ENCODE data around the gene FUT9.
"Not testable (repeated sequence)": the region's sequence is repeated elsewhere in the genome, so short reads cannot be mapped to it uniquely, and the experiment has no call there.

The FUT9 gene

DNA sequence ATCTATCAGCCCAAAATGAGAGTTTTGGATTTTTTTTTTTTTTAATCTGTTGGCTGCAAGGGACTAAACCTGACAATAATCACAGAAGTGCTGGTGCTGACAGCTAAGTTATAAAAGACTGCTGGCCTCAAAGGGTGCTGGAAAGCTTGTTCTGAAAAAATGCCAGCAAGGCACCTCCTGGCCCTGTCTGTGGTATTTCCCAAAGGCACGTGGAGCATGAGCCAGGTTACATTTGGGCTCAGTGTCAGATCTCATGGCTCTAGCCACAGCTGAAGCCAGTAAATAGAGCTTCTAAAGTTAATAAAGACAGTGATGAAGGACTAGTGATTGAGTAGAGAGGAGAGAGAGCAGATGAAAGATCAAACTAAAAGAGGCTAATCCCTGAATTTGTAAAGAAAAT lies 178.9 kb downstream of the FUT9 start:
- FAIRE-seq: no peak

DNA sequence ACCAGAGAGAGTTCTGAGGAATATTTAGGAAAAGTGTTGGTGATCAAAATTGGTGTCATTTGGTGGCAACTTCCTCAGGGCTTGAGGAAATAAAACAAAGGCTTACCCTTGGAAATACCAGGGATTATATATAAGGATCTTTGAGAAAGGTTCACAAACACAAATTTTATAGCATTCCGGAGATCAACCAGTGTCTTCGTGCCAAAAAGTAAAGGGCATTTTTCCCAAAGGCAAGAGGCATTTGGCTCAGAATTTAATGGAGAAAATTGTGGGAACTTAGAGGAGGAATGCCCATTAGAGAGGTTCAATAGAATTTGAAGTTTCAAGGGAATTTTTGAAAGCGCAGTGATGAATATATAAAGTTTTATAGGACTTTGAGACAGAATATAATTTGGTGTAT lies 179.5 kb downstream of the FUT9 start:
- no peak for FAIRE-seq

DNA sequence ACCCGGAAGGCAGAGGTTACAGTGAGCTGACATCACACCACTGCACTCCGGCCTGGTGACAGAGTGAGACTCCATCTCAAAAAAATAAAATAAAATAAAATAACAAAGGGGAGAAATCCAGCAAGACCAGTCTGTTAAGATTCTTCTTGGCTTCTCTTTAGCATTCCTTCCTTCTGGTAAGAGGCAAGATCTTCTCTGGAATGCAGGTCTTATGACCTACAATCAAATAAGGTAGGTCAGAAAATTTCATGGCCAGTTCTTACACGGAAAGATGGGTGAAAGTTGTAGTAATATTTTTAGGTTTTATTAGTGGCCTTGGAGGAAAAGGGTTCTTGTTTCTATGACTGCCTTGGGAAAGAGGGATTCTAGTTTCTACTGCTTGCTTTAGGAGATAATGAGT lies 180.9 kb downstream of the FUT9 start:
- no peak for FAIRE-seq

DNA sequence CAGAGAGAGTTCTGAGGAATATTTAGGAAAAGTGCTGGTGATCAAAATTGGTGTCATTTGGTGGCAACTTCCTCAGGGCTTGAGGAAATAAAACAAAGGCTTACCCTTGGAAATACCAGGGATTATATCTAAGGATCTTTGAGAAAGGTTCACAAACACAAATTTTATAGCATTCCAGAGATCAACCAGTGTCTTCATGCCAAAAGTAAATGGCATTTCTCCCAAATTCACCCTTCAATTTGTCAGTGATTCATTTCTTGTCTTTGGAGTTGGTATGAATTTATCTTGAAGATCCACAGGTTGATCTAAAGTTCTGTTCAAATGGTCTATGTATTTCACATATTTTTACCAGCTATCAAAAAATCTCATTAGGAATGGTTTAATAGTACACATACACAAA lies 181.5 kb downstream of the FUT9 start:
- no peak for FAIRE-seq

DNA sequence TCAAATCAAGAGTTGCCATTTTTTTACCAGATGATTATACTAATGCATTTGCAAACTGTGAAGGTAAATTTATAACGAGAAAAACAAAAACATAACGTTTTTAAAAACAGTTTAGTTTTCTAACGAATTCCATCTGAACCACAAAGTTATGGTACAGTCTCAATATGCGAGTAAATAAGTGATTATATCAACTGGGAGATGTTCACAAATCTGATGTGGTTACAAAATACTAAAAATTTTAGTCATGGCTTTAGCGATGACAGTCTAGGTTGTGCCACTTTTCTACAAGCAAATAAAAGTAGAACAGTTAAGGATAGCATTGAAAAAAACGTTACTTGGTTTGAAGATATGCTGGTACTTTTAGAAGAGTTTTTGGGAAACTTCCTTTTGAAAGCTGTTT lies 186.8 kb downstream of the FUT9 start:
- FAIRE-seq: no peak

DNA sequence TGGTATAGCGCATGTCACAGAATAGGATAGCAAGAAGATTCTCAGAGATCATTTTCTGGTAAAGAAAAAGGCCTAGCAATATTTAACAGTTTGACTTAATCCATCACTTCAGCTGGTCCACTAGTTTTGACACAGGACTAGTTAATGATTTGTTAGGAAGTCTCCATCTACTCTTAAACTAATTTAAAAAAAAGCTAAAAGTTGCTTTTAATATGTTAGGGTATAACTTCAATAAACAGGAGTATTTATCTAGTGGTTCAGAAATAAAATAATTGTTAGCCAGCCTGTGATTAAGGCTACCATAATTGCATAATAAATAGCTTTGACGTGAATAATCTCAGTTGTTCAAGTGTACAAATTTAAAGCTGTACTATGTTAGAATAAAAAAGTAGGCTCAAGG lies 195.6 kb downstream of the FUT9 start:
- FAIRE-seq: no peak

DNA sequence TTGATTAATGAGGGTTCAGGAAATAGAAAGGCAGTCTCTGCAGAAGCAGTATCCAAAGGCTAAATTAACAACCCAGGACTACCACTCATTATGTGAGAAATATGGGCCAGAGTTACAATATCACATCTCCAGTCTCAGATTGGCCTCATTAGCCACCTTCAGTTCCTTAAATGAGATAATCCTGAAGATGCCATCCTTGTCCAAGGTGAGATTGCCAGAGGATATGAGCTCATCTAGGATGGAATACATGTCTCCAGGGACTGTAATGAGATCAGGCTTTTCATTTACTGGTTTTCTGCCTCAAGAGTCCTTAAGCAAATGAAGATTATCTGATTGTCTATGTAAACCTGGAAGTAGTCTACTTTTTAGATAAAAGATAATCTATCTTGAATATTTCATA lies 196.3 kb downstream of the FUT9 start:
- FAIRE-seq: no peak

DNA sequence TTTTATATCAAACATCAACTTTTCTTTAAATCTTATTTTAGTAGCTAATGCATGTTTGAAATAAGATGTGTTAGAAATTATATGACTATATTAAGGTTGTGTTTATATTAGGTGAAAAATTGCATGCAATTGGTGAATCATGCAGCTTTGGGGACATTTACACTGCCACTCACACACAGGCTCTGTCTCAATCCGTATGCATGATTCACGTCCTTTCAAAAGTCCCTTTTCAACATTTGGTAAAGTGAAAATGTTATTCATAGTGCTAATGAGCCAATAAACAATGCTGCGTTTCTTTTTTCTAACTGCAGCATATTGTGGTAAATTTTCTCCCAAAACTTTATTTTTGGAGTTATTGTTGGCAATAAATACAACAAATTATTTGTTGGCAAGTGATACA lies 198.0 kb downstream of the FUT9 start:
- no peak for FAIRE-seq

DNA sequence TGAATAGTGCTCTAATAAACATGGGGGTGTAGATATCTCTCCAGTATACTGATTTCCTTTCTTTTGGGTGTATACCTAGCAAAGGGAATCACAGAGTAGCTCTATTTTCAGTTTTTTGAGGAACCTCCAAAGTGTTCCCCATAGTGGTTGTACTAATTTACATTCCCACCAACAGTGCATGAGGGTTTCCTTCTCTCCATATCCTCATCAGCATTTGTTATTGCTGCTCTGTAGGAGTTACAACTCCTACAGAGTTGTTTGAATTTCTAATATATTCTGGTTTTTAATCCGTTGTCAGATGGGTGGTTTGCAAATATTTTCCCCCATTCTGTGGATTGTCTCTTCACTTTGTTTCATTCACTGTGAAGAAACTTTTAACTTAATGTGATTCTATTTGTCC lies 207.9 kb downstream of the FUT9 start:
- FAIRE-seq: no peak

DNA sequence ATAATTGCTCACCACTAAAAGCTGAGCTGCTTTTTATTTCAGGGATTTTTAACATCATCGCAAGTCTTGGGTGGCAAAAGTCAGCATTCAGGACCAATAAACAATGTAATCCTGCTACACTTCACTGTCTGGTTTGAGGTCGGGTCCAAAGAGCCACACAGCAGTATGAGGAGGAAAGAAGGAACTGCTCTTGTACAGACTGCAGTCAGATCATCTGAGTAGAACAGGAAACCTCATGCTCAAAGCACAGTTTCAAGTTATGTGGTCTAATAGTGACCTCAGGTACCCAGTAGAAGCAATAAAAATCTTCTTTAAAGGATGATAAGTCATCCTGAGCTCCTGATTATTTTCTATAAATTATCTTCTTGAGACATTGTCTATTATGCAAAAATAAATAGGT lies 211.4 kb downstream of the FUT9 start:
- FAIRE-seq: no peak

DNA sequence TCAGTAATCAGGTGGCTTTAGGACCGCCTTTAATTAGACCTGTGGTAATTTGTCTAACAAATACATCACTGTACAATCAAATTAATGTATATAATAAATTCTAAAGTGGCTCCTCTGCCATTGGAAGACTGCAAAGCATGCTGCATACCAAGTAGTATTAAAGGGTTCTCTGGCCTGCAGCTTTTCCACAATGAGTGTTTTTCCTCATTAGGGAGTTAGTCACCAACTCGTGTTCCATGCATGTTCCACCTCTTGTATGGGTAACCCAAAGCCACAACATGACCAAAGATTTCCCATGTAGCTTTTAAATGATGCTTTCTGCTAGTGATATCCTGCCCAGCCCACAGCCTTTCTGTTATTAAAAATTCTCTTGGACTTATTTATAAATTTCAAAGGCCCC lies 218.7 kb downstream of the FUT9 start:
- FAIRE-seq: no peak

DNA sequence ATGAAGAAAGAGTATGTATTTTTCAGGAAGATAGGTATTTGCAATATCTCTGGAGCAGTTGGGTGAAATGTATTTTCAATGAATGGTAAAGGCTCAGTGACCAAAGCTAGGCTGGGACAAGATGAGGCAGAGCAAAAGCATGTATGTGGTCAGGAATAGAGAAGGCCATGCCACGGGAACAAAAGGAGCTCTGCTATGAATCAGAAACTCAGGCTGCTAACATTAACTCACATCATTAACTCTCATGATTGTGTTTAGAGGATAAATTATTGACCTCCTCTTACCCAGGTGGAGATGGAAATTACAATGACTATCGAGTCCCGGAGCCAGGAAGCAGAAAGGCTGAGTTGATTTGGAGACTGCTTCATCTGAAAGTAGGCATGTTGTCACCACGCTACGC lies 220.2 kb downstream of the FUT9 start:
- FAIRE-seq: no peak

DNA sequence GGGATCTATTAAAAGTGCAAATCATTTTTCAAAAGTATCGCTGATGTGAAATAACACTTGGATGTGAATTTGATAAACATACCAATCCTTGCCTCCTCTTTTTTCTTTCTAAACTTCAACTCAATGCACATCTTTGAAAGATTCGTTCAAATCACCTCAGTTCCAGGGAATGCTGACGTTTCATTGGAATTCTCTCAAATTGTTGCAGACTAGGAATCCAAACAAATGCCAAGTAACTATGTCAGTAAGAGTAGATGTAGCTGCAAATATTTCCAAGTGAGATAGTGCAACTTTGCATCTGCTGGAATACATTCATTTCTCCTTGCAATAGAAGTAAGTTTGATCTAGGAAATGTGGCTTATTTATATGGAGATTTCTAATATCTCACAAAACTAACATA lies 220.7 kb downstream of the FUT9 start:
- FAIRE-seq: no peak

DNA sequence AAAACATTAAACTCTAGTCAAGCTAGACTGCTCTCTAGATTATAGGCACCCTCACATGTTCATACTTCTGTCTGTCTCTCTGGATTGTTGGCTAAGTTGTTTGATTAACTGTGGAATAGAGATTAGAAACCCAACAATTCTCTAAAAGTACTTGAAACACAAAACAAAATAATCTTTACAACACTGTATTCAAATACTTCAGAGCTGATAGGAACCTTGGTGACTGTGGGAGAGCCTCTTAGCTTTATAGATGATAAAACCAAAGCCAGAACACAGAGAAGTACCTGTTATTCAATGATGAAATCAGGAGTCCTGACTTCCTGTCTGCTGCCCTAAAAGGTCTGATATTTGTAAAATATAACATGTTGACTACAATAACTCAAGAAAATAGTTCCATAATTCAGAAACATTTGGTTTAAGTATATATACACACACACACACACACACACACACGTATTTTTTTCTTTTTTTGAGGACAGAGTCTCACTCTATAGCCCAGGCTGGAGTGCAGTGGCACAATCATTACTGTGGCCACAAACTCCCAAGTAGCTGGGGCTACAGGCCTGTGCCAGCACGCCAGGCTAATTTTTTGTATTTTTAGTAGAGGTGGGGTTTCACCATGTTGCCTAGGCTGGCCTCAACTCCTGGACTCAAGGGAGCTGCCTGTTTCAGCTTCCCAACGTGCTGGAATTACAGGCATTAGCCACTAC lies 222.0 kb downstream of the FUT9 start:
- FAIRE-seq: no peak

DNA sequence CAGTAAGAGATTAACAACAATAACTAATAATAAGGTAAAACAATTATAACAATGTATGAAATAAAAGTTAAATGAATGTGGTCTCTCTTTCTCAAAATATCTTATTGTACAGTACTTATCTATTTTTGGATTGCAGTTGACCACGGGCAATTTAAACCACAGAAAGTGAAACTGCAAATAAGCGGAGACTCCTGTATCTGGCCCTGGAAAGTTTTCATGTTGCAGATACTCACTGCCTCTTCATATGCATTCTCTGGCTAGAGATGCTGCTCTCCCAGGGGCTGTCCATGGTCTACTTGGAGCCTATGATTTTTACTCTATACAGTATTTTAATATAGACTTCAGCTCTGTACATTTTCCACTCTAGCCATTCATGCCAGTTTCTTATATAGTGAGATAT lies 230.8 kb downstream of the FUT9 start:
- no peak for FAIRE-seq

DNA sequence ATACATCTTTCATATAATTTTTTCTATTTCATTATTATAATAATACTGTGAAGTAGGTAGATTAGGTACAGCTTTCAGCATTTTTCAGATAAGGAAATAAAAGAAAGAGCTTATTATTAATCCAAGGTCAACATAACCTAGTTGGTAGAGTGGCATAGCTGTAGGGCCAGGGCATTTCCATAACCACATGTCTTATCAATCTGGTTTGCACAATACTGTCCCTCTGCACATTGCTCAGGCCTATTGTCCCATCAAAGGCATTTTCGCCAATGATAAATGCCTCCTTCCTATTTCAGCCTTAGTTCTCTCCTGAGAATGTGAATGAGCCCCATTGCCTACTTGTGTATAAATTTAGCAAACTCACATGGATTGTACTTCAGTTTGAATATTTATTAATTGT lies 234.0 kb downstream of the FUT9 start:
- FAIRE-seq: no peak

DNA sequence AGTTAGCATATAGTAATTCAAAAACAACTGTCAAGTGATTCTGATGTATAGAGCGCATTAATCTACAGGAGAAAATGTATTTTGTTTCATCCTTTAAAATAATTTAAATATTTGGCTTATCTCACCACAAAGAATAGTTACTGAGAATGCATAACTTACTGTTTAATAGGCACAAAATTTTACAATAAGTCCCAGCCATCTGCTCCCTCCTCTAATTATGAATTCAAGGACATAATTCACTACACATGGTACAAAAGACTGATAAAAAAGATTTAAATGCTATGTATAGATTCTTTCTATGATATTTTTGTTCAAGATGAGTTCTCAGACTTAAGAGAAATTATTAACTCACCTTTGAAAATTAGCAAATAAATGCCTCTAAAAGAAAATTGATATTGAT lies 242.0 kb downstream of the FUT9 start:
- no peak for FAIRE-seq

DNA sequence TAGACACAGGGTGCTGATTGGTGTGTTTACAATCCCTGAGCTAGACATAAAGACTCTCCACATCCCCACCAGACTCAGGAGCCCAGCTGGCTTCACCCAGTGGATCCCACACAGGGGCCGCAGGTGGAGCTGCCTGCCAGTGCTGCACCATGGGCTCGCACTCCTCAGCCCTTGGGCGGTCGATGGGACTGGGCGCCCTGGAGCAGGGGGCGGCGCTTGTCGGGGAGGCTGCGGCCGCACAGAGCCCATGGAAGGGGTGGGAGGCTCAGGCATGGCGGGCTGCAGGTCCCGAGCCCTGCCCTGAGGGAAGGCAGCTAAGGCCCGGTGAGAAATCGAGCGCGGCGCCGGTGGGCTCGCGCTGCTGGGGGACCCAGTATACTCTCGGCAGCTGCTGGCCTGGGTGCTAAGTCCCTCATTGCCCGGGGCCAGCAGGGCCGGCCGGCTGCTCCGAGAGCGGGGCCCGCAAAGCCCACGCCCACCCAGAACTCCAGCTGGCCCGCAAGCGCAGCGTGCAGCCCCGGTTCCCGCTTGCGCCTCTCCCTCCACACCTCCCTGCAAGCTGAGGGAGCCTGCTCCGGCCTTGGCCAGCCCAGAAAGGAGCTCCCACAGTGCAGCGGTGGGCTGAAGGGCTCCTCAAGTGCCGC lies 245.1 kb downstream of the FUT9 start:
- FAIRE-seq: not testable (repeated sequence)

Measured in islet of Langerhans (tissue), 1 donor.